Measurements from ENCODE around the gene FAM50A. TPM values are rescaled to one million over a fixed set of nuclear protein-coding genes. Genes with fewer than 3 reads are reported as not detected.

Gene FAM50A
- total and polyA plus RNA-seq, 2 experiments from 2014 or later, result 81.8 to 147 TPM

DNA sequence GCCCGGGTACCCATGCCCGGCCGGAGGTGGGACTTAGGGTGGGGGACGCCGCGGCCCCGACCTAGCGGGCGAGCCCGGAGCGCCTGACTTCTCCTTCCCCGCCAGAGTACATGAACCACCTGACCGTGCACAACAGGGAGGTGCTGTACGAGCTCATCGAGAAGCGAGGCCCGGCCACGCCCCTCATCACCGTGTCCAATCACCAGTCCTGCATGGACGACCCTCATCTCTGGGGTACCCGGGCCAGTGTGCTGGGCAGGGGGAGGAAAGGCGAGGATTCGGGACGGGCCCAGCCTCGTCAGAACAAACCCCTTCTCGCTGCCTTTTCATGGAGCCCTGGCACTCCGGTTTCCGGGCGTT, 32.0 kb upstream of the FAM50A start:
- Histone ChIP-seq H3K27ac (peak overlapping the region; percentile 87), H3K9me3 (ENCODE audit: low read depth) (no peaks in the 10 kb centered on the region), H3K4me1 (ENCODE audit: low read depth) (no peaks in the 10 kb centered on the region), H3K36me3 (no peaks in the 10 kb centered on the region), H3K27me3 (no peaks in the 10 kb centered on the region), H3K4me3 (peak overlapping the region; percentile 87)
- DNase-seq (ENCODE audit: low read depth in 1 of 2, low spot score in 1 of 2), result peak; percentile 54 to 71
- TF ChIP-seq, protein P1, sequence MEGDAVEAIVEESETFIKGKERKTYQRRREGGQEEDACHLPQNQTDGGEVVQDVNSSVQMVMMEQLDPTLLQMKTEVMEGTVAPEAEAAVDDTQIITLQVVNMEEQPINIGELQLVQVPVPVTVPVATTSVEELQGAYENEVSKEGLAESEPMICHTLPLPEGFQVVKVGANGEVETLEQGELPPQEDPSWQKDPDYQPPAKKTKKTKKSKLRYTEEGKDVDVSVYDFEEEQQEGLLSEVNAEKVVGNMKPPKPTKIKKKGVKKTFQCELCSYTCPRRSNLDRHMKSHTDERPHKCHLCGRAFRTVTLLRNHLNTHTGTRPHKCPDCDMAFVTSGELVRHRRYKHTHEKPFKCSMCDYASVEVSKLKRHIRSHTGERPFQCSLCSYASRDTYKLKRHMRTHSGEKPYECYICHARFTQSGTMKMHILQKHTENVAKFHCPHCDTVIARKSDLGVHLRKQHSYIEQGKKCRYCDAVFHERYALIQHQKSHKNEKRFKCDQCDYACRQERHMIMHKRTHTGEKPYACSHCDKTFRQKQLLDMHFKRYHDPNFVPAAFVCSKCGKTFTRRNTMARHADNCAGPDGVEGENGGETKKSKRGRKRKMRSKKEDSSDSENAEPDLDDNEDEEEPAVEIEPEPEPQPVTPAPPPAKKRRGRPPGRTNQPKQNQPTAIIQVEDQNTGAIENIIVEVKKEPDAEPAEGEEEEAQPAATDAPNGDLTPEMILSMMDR (IDR thresholded peaks at IDR 0.05; ENCODE audit: low read depth, low read length), result no peak

DNA sequence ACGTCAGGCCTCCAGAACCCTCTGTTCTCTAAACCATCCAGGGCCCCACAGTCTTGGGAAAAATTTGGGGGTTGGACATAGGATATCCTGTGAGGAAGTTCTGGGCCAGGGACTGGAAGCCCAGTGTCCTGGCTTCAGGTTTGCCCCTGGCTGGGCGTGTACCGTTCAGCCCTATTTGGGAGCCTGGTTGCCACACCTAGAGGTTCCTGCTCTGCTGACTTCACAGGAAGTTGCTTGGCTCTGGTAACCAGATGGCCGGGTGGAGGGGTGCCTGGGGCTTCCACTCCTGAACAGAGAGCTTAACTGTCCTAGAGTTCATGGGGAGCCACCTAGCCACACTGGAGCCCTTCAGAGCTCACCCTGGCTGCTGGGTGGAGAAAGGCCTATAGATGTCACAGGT, 31.5 kb upstream of the FAM50A start:
- no peaks in the 10 kb centered on the region for H3K27me3 ChIP-seq
- no peak for DNase-seq (ENCODE audit: low read depth in 1 of 2, low spot score in 1 of 2)
- H3K9me3 ChIP-seq (ENCODE audit: low read depth), result no peaks in the 10 kb centered on the region
- H3K4me1 ChIP-seq (ENCODE audit: low read depth), result no peaks in the 10 kb centered on the region
- TF ChIP-seq, protein P1 (IDR thresholded peaks at IDR 0.05; ENCODE audit: low read depth, low read length), result no peak
- peak overlapping the region; percentile 87 for H3K4me3 ChIP-seq
- H3K27ac ChIP-seq, result no peak overlapping the region
- no peaks in the 10 kb centered on the region for H3K36me3 ChIP-seq

DNA sequence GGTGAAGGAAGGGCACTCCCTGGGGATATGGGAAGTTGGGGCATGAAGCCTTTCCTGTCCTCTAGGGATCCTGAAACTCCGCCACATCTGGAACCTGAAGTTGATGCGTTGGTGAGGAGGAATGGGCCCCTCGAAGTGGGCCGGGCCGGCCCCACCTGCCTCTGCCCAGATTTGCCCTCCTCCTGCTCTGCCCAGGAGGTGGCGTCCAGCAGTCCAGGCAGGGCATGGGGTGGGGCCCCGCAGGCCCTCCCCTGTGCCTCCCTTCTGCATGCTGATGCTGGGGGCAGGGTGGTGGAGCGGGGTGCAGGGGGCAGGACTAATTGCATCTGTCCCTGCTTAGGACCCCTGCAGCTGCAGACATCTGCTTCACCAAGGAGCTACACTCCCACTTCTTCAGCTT, 30.8 kb upstream of the FAM50A start:
- no peak for DNase-seq (ENCODE audit: low read depth in 1 of 2, low spot score in 1 of 2)
- no peaks in the 10 kb centered on the region for H3K4me1 ChIP-seq (ENCODE audit: low read depth)
- H3K27me3 ChIP-seq, result no peaks in the 10 kb centered on the region
- H3K36me3 ChIP-seq, result no peaks in the 10 kb centered on the region
- H3K9me3 ChIP-seq (ENCODE audit: low read depth), result no peaks in the 10 kb centered on the region
- H3K4me3 ChIP-seq, result no peak overlapping the region
- TF ChIP-seq, protein P1 (IDR thresholded peaks at IDR 0.05; ENCODE audit: low read depth, low read length), result no peak
- H3K27ac ChIP-seq, result no peak overlapping the region

DNA sequence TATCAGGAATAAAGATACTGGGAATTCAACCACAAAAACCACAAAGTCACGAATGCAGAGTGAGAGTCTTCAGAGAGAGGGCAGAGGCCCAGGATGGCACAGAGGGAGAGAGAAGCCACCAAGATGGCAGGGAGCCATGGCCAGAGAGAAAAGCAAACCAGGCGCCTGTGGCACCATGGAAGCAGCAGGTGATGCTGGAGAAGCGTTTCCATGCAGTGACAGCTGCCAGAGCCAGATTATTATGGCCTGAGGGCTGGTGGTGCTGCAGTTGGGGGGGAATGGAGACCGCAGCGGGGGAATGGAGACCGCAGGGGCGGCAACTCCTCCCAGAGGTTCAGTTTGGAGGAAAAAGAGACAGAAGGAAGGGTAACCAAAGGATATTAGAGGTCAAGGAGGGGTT, 26.8 kb upstream of the FAM50A start:
- no peak overlapping the region for H3K27ac ChIP-seq
- no peak for DNase-seq (ENCODE audit: low read depth in 1 of 2, low spot score in 1 of 2)
- H3K9me3 ChIP-seq (ENCODE audit: low read depth), result no peaks in the 10 kb centered on the region
- no peak overlapping the region for H3K4me3 ChIP-seq
- H3K27me3 ChIP-seq, result no peaks in the 10 kb centered on the region
- H3K36me3 ChIP-seq, result no peaks in the 10 kb centered on the region
- TF ChIP-seq, protein P1 (IDR thresholded peaks at IDR 0.05; ENCODE audit: low read depth, low read length), result no peak
- no peaks in the 10 kb centered on the region for H3K4me1 ChIP-seq (ENCODE audit: low read depth)

DNA sequence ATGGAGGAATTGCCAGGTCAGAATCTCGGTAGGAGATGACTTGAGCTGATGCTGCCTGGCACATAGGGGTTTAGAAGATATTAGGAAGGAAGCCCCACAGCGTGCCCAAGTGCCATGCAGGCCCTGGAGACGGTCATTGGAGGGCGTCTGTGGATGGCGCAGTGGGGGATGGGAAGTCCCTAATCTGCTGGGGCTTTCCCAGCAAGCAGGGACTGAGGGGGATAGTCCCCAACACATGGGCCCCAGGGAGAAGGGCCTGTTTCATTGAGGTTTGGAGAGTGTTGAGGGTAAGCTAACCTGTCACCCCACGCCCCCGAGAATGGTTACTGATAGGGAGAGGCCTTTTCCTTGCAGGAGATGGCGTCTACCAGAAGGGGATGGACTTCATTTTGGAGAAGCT, 24.8 kb upstream of the FAM50A start:
- TF ChIP-seq, protein P1 (IDR thresholded peaks at IDR 0.05; ENCODE audit: low read depth, low read length), result no peak
- H3K9me3 ChIP-seq (ENCODE audit: low read depth), result no peaks in the 10 kb centered on the region
- no peaks in the 10 kb centered on the region for H3K27me3 ChIP-seq
- H3K4me3 ChIP-seq, result no peak overlapping the region
- no peak overlapping the region for H3K27ac ChIP-seq
- DNase-seq (ENCODE audit: low read depth in 1 of 2, low spot score in 1 of 2), result no peak
- no peaks in the 10 kb centered on the region for H3K36me3 ChIP-seq
- no peaks in the 10 kb centered on the region for H3K4me1 ChIP-seq (ENCODE audit: low read depth)
